Endothelial cell of umbilical vein (primary cell): ENCODE results near the gene USF1. TPM values are rescaled to one million over a fixed set of nuclear protein-coding genes. Genes with fewer than 3 reads are reported as not detected.

Source experiments
- BruUV-seq: library from RNA; stranded (reverse); fragments of 400-500 nt; replicated peaks from 2 replicates; lab custom pipeline; 2021; lab: Mats Ljungman, UMichigan
- CTCF ChIA-PET: fragments of 300-600, 350-600 bp; sonication (Branson Sonifier 250); formaldehyde crosslinking; loops from one replicate; lab custom pipeline; 2021; ENCODE audit warnings: antibody characterized with exemption, inconsistent platforms; lab: Charles Lee
- POLR2A ChIA-PET: fragments of 300-600, 350-600 bp; sonication (Branson Sonifier 250); formaldehyde crosslinking; loops from one replicate; lab custom pipeline; 2021; ENCODE audit warnings: antibody characterized with exemption, inconsistent platforms; lab: Charles Lee
- DNase-seq: peaks from one replicate; pipeline ENCODE4 v3.0.0-alpha.2; 2011; ENCODE audit warnings: low read depth, low spot score
- FAIRE-seq: peaks from 2 replicates; lab custom pipeline; 2011; peaks lifted over from hg19 to GRCh38; lab: Jason Lieb, UNC
- H2AFZ ChIP-seq: 2 replicates; pipeline ENCODE4 v1.6.0; 2012; ENCODE audit warnings: low read depth, low read length, control low read depth, inconsistent platforms
- H3K27ac ChIP-seq: 2 replicates; pipeline ENCODE4 v1.5.1; 2011; ENCODE audit warnings: low read depth, mild to moderate bottlenecking, control low read depth, low read length, moderate library complexity; ENCODE audit not compliant: insufficient read depth
- H3K27me3 ChIP-seq, 2 experiments: 2 replicates each; pipeline versions ENCODE4 v1.6.0 to v1.6.1; 2011; ENCODE audit warnings: low read length in 2 of 2, mixed read lengths in 1 of 2; ENCODE audit not compliant: control insufficient read depth in 2 of 2, insufficient read depth in 2 of 2
- H3K36me3 ChIP-seq, 2 experiments: 2 replicates in 1 of 2; 3 replicates in 1 of 2; pipeline ENCODE4 v1.5.1; 2011; ENCODE audit warnings: low read length in 2 of 2, mild to moderate bottlenecking in 1 of 2, moderate library complexity in 1 of 2; ENCODE audit not compliant: control insufficient read depth in 2 of 2, insufficient read depth in 2 of 2; ENCODE audit errors: extremely low read depth in 1 of 2
- H3K4me1 ChIP-seq: 3 replicates; pipeline ENCODE4 v1.5.1; 2011; ENCODE audit warnings: mild to moderate bottlenecking, low read length; ENCODE audit not compliant: control insufficient read depth, insufficient read depth; ENCODE audit errors: extremely low read depth
- H3K4me2 ChIP-seq: 2 replicates; pipeline ENCODE4 v1.6.1; 2011; ENCODE audit warnings: low read length, control low read depth, mixed read lengths; ENCODE audit not compliant: insufficient read depth
- H3K4me3 ChIP-seq, 3 experiments: fragments of 200-600 bp in 1 of 3; sonication (generic), shearing (Covaris generic) in 1 of 3; replicated peaks in 1 of 3; 2 replicates each; pipeline ENCODE4 v1.5.1; 2011 to 2016; ENCODE audit warnings: control low read depth in 3 of 3, low read length in 3 of 3, mild to moderate bottlenecking in 2 of 3, inconsistent platforms in 1 of 3, low read depth in 1 of 3, moderate library complexity in 1 of 3; ENCODE audit not compliant: insufficient read depth in 1 of 3
- H3K79me2 ChIP-seq: 2 replicates; pipeline ENCODE4 v1.6.0; 2012; ENCODE audit warnings: low read length, inconsistent platforms; ENCODE audit not compliant: control insufficient read depth, insufficient read depth
- H3K9ac ChIP-seq: replicated peaks from 2 replicates; pipeline ENCODE3; 2011; ENCODE audit warnings: low read length, control low read depth; ENCODE audit not compliant: insufficient read depth; ENCODE audit errors: extremely low read depth
- H3K9me1 ChIP-seq: replicated peaks from 3 replicates; pipeline ENCODE4 v1.6.0; 2011; ENCODE audit warnings: mild to moderate bottlenecking, low read length; ENCODE audit not compliant: control insufficient read depth, insufficient read depth; ENCODE audit errors: extremely low read depth
- H3K9me3 ChIP-seq: replicated peaks from 2 replicates; pipeline ENCODE4 v1.5.1; 2012; ENCODE audit warnings: low read length, inconsistent platforms; ENCODE audit not compliant: control insufficient read depth, insufficient read depth
- H4K20me1 ChIP-seq: replicated peaks from 2 replicates; pipeline ENCODE3; 2011; ENCODE audit warnings: mild to moderate bottlenecking, low read length; ENCODE audit not compliant: control insufficient read depth, insufficient read depth; ENCODE audit errors: extremely low read depth
- GATA2 ChIP-seq: IDR thresholded peaks from 2 replicates; pipeline ENCODE4 v1.7.0; 2011; ENCODE audit warnings: low read depth, mild to moderate bottlenecking, moderate library complexity, mixed read lengths, low read length; ENCODE audit not compliant: insufficient read length, insufficient read depth
- POLR2A ChIP-seq: IDR thresholded peaks from 2 replicates; pipeline ENCODE4 v1.6.1; 2012; ENCODE audit warnings: low read depth, mild to moderate bottlenecking, control low read depth, low read length
- dilution Hi-C: fragments of 300-500 bp; cut with MboI; formaldehyde crosslinking; loops from one replicate; pipeline ENCODE4 v1.15.0; 2019; ENCODE audit warnings: low sequenced_read_pairs; ENCODE audit not compliant: extremely low pct_ligation_motif_present
- intact Hi-C: fragments of 100-400 bp; cut with micrococcal nuclease; formaldehyde crosslinking; loops from one replicate; pipeline ENCODE4 v1.10.0; 2022
- polyA plus RNA-seq, 4 experiments: library from polyadenylated mRNA; depleted of rRNA in 3 of 4; stranded (reverse) in 3 of 4; unstranded in 1 of 4; fragments of >200 nt; gene quantifications; 2 replicates each; pipeline versions ENCODE4 v1.2.1 to v1.2.3, GENCODE V29; 2011 to 2012; ENCODE audit warnings: missing spikeins in 1 of 4
- total RNA-seq: library from RNA; stranded (reverse); gene quantifications from 2 replicates; pipeline ENCODE4 v1.2.3, GENCODE V29; 2021
- TF ChIP-seq, protein P1 (sequence below), 2 donors: IDR thresholded peaks; 1 replicate in 1 of 2; 2 replicates in 1 of 2; pipeline ENCODE4 v1.5.1; 2011; ENCODE audit warnings: low read length in 2 of 2, mild to moderate bottlenecking in 2 of 2, moderate library complexity in 2 of 2, control low read depth in 1 of 2, inconsistent platforms in 1 of 2, low read depth in 1 of 2; ENCODE audit not compliant: insufficient read depth in 1 of 2; ENCODE audit errors: extremely low read depth in 1 of 2
- TF ChIP-seq, protein P2 (sequence below): IDR thresholded peaks from 2 replicates; pipeline ENCODE4 v1.6.1; 2011; ENCODE audit not compliant: insufficient read depth, insufficient read length

USF1 gene
- total and polyA plus RNA-seq, 2 donors (not counting 3 experiments of a cell fraction or from before 2014, with no cell fraction given) = 53.4 to 56.7 TPM

DNA sequence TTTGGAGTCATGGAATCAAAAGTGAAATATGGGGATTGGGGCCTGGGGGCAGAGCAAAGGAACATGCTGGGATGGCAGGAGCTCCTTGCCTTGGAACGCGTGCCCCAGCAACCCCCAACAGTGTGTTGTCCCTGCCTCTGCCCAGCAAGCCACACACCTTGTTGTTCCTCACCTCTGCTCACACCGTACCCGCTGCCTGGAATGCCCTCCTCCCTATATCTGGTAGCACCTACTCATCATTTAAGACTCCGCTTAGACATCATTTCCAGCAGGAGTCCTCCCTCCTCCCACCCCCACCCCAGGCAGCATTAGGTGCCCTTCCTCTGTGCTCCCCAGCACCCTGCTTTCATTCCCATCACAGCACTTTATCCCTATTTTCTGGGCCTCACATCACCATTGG lies 35.7 kb upstream of the USF1 start:
- intact Hi-C loops = no loop called here
- ChIA-PET CTCF (interaction anchor here (1.1 kb wide), 1 partner anchor 16 kb away, joined by 3 read pairs; the partner anchor contains the start of gene KLHDC9), POLR2A (no interaction called here)
- H3K79me2 ChIP-seq = no peaks in the 10 kb centered on the region
- FAIRE-seq (no peak), DNase-seq (no peak)
- no peak overlapping the region for H3K27ac ChIP-seq
- no TSS peak for BruUV-seq
- no peak overlapping the region for H2AFZ ChIP-seq
- dilution Hi-C loops = no loop called here
- no peak overlapping the region for H3K9ac ChIP-seq
- H3K4me2 ChIP-seq = no peak overlapping the region
- no peaks in the 10 kb centered on the region for H3K27me3 ChIP-seq
- no peaks in the 10 kb centered on the region for H4K20me1 ChIP-seq
- no peak for TF ChIP-seq GATA2
- H3K4me1 ChIP-seq = no peaks in the 10 kb centered on the region
- no peaks in the 10 kb centered on the region for H3K36me3 ChIP-seq
- no peaks in the 10 kb centered on the region for H3K9me3 ChIP-seq
- H3K4me3 ChIP-seq = no peak overlapping the region
- H3K9me1 ChIP-seq = no peaks in the 10 kb centered on the region

DNA sequence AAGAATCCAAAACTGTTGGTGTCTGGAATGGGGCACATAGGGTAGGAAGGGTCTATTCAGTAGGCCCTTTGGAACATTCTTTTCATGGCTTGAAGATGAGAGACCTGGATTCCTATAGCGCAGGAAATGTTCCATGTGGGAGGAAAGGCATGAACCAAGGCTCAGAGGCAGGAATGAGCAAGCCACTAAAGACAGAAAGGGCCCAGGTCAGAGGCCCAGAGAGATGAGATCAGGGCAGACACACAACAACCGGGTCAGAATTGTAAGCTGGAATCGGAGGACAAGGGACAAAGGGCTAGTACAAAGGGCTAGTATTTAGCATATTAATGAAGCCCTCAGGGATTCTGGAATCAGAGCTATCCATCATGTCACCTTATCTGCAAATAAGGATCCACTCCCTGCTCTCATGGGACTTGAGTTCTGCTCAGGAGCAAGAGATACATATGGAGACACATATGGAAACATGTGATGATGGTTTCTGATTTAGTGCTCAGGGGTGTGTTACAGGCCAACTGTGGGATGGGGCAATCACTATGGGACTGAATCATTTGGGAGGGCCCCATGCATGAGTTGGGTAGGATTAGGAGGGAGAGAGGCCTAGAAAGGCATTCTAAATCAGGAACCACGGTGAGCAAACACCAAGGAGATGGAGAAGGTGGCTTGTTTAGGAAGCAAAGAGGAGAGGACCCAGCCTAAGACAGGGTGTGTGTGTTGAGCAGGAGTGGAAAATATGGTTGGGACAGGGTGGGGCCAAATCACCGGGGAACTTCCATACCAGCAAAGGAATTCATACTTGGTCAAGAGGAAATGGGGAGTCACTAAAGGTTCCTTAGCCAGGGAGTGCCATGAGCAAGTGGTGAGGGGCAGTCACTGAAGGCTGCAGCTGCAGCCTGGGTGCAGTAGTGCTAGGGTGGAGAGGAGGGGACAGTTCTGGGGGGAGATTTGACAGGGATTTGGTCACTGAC lies 34.9 kb upstream of the USF1 start:
- no peak overlapping the region for H2AFZ ChIP-seq
- no peaks in the 10 kb centered on the region for H3K9me3 ChIP-seq
- no TSS peak for BruUV-seq
- H3K27me3 ChIP-seq = no peaks in the 10 kb centered on the region
- DNase-seq (no peak), FAIRE-seq (no peak)
- no peak for TF ChIP-seq POLR2A
- TF ChIP-seq, protein P1, sequence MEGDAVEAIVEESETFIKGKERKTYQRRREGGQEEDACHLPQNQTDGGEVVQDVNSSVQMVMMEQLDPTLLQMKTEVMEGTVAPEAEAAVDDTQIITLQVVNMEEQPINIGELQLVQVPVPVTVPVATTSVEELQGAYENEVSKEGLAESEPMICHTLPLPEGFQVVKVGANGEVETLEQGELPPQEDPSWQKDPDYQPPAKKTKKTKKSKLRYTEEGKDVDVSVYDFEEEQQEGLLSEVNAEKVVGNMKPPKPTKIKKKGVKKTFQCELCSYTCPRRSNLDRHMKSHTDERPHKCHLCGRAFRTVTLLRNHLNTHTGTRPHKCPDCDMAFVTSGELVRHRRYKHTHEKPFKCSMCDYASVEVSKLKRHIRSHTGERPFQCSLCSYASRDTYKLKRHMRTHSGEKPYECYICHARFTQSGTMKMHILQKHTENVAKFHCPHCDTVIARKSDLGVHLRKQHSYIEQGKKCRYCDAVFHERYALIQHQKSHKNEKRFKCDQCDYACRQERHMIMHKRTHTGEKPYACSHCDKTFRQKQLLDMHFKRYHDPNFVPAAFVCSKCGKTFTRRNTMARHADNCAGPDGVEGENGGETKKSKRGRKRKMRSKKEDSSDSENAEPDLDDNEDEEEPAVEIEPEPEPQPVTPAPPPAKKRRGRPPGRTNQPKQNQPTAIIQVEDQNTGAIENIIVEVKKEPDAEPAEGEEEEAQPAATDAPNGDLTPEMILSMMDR (IDR thresholded peaks at IDR 0.05; ENCODE audit: extremely low read depth in 1 of 2, insufficient read depth in 1 of 2, low read depth in 1 of 2, low read length in 2 of 2) = no peak
- TF ChIP-seq, protein P2, sequence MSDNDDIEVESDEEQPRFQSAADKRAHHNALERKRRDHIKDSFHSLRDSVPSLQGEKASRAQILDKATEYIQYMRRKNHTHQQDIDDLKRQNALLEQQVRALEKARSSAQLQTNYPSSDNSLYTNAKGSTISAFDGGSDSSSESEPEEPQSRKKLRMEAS = no peak
- no peak overlapping the region for H3K4me2 ChIP-seq
- POLR2A ChIA-PET = no interaction called here
- H3K36me3 ChIP-seq = no peaks in the 10 kb centered on the region
- H3K79me2 ChIP-seq = no peaks in the 10 kb centered on the region
- CTCF ChIA-PET = interaction anchor here (1.4 kb wide), 1 partner anchor 8 kb away, joined by 3 read pairs; no protein-coding TSS in a partner anchor
- H3K27ac ChIP-seq = no peak overlapping the region
- no peaks in the 10 kb centered on the region for H3K9me1 ChIP-seq
- H4K20me1 ChIP-seq = no peaks in the 10 kb centered on the region
- no peaks in the 10 kb centered on the region for H3K4me1 ChIP-seq
- dilution Hi-C loops = no loop called here
- intact Hi-C loops = no loop called here
- no peak overlapping the region for H3K9ac ChIP-seq
- H3K4me3 ChIP-seq = no peak overlapping the region
